DMS53 (cell line): Measurements from ENCODE around the gene SLX9.
"Not testable (repeated sequence)": the region's sequence is repeated elsewhere in the genome, so short reads cannot be mapped to it uniquely, and the experiment has no call there.

Source experiments
- DNase-seq: peaks from one replicate; lab custom pipeline; 2025; lab: John Stamatoyannopoulos, UW

Gene SLX9

DNA sequence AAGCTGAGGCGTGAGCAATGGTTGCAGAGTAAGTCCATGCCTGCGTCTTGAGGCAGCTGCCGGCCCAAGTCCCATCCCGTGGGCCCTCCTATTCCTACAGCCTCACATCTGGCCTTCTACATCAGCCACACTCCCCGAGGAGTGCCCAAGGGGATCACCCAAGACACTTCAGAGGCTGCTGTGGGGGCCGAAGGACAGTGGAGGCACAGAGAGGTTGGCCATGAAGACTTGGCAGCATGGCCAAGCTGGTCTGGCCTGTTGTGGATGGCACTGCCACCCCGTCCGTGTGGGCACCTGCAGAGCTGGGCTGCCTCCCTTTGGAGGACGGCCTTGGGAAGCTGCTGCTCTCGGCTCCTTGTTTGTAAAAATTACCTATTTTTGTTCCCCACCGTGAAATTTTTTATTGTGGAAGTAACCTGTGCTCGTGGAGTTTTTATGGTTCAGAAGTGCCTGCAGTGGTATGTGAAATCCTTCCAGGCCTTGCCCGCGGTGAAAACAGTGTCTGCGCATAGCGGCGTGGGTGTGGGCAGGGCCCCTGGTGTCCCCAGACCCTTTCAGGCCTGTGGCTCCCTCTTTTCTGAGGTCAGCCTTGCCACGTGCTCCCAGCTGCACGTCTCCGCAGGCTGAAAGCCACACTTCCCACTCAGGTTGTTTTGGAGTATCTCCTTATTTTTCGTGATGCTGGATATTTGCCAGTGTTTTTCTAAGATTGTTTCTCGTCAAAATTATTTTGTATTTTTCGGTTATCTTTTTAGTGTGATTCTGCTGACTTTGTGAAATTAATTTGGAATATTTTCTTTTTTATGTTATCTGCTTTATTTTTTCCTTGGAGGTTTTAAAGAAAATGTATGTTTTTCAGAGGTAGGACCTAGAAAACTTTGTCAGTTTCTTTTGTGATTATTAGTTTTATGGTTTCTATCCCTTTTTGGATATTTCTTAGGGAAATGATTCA lies 20.6 kb downstream of the SLX9 start:
- DNase-seq, result no peak

DNA sequence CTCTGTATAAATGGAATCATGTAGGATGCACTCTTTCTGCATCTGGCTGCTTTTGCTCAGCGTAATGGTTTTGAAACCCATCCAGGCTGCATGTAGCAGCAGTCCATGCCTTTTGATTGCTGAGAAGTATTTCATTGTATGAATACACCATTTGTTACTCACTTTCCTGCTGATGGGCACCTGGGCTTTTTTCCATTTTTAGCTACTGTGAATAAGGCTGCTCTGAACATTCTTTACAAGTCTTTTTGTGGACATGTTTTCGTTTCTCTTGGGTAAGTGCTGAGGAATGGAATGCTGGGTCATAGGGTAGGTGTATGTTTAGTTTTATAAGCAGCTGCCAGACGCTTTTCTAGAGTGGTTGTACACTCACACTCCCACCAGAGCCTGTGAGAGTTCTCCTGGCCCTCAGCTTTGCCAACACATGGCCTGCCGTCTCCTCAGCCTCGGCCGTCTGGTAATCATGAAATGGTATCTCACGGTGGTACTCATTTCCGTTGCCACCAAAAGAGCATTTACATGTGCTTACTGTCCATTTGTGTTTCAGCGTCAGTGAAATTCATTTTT lies 22.7 kb downstream of the SLX9 start:
- no peak for DNase-seq

DNA sequence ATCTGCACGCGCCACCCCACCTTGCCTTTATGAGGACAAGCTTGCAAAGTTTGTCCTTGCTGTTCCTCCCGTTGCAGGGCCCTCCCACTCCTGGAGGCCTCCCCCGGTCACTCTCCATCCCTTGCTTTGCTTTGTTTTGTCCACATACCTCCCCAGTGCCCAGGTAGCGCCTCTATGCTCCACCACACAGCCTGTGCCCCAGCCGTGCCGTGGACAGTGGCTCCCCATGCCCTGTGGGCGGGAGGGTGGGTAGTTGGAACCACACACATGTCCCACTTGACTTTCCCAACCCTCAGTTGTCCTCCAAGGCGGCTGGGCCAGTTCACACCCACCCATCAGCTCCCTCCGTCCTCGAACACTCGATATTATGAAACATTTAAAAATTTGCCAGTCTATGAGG lies 24.6 kb downstream of the SLX9 start:
- no peak for DNase-seq

DNA sequence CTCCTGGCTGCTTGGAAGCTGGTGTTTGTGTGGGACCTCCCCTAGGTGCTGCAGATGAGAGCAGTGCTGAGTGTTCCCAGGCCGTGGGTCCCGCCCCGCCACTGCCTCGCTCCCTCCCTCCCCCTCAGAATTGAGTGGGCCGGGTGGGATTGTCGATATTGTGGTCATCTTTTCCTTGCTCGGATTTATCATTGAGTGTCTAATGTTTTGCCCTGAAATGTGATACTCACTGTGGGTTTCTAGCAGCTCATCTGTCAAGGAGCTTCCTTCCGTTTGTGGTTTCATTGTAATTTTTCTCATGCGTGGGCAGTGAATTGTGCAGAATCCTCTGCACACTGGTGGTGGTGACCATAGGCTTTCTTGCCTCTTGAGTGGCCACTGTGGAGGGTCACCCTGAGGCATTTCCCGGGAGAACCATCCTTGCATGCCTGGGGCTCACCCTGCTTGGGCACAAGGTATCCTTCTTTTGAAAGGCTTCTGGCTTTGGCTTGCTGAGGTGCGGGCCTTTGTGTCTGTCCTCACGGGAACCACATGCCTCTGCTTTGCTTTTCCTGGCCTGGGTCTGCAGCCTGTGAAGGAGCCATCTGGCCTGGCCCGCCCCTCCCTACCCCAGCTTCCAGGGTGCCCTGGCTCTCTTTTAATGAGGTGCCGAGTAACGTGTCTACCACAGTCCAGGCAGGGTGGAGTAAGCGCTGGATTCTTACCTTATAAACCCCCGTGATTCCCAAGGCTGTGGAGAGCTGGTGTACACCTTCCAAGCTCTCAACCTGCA lies 25.6 kb downstream of the SLX9 start:
- DNase-seq, result no peak

DNA sequence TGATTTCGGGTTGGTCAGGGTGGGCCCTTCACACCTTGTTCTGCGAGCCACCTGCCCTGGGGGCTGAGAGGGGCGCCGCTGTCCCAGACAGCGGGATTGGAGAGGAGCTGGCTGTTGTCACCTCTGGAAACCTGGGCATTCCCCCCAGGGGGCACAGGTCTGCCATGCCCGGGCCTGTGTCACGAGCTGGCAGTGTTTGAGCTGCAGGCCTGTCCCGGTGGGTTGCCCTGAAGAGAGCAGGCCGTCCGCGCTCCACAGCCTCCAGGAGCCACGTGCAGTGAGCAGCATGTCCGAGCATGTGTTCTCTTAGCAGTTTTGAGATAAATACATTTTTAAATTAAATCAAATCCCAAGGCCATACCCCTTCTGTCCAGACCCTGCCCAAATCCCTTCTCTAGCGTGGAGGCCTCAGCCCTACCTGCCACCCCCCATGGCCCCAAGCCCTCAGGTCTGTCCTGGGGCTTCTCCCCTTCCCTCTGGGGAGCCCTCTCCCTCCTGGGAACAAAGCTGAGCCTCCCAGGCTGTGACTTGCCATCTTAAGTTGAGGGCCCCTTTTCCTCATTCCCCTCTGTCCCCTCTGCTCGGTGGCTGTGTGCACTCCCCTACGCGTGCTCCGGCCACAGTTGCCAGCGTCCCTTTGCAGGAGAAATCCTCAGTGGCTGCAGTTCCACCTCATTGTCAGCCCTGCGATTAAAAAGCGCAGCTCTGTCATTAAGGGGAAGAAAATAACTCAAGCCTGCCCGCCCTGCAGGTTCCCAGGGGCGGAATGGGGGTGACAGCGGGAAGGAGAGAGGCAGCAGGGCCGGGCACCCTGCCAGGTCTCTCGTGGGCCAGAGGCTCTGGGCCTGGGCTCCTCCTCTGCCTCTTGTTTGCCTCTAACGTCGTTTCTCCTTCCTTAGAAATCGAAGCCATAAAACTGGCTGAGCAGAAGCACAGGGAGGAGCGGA lies 26.6 kb downstream of the SLX9 start:
- no peak for DNase-seq

DNA sequence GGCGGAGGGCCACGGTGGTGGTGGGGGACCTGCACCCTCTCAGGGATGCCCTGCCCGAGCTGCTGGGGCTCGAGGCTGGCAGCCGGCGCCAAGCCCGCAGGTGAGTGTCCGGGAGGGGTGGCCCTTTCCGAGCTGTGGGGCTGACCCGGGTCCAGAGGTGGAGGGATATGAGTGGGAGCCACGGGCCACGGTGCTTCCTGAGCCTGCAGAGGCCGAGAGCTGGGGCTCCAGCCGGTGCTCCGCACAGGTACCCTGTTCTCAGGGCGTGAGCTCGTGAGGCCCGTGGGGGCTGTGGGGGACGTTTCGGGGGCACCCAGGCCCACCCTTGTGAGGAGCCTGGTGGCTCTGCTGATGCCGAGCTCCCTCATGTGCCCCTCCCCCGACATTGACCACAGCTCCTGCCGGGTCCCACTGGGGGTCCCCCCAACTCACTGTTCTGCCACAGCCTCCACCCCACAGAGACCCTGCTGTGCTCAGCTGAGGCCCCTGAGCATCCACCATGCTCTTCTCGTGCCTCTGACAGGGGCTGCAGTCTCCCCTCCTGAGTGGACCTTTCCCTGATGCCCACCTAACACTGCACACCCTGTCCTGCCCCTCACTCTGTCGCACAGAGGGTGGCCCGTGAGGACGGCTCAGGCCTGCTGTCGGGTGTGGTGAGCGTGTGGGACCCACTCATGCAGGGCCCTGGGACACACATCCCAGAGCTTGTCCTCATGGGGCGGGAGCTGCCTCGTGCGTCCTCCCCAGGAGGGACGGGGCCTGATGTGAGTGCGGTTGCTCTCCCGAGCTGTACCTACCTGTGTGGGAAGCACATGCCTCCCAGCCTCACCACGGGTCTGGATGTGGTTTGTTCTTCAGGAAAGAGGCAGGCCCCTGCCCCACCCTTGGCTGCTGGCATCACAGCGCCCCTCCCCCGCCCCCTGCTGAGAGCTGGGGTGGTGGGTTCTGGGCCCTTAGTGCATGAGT lies 27.5 kb downstream of the SLX9 start:
- no peak for DNase-seq

DNA sequence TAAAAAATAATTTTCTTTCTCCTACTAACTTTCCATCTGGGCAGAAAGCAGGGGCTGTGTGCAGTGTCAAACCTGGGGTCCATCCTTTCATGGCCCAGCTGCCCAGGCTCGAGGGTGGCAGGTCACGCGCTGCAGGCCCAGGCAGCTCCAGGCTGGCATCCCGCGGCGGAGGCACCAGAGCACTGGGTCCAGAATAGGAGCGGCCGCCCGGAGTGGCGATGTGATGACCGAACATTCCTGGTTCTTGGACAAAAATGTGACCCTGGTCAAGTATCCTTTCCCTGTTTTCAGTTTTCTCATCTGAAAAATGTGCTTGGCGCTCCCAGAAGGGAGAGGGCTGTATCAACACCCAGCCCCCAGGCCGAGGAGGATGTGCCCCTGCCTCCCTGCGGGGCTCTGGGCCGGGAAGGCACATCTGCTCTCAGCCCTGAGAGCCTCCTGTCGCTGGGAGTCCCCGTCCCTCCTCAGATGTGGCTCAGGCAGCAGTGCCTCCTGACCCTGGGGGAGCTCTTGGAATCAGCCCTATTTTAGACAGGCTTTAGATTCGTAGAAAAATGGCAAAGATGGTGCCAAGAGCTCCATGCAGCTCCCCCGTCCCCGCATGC lies 29.3 kb downstream of the SLX9 start:
- no peak for DNase-seq

DNA sequence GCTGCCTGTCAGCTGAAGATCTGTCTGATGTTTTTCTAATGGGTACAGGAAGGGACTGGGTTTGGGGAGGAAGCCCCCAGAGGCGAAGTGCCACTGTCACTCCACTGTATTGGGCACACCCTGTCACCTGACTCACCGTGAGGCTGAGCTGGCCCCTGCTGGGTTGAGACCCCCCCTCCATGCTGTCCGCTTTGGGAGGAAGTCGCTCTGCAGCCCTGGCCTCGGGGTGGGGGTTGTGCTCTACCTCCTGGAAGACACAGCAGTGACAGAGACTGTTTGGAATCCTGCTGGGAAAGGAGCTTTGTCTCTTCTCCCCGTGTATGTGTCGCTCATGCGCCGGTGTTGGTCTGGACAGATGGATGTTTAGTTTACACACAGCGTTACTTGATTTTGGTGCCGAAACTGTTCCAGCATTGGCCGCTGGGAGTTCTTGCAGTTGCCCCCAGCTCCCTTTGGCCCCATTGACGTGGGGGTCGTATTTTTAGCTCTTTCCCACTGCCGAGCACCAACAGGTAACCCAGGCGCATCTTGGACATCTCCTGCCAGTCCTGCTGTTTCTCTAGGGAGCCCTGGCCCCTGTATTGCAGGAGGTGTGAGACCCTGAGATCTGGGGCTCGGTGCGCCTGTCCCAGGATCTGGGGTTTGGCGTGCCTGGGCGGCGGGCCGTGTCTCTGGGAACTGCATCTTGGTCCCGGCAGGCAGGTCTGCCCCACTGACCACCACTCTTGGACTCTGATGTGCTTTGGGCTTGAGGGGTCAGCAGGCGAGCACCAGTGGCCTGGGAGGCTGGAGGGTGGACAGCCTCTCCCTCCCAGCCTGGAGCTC lies 30.3 kb downstream of the SLX9 start:
- no peak for DNase-seq

DNA sequence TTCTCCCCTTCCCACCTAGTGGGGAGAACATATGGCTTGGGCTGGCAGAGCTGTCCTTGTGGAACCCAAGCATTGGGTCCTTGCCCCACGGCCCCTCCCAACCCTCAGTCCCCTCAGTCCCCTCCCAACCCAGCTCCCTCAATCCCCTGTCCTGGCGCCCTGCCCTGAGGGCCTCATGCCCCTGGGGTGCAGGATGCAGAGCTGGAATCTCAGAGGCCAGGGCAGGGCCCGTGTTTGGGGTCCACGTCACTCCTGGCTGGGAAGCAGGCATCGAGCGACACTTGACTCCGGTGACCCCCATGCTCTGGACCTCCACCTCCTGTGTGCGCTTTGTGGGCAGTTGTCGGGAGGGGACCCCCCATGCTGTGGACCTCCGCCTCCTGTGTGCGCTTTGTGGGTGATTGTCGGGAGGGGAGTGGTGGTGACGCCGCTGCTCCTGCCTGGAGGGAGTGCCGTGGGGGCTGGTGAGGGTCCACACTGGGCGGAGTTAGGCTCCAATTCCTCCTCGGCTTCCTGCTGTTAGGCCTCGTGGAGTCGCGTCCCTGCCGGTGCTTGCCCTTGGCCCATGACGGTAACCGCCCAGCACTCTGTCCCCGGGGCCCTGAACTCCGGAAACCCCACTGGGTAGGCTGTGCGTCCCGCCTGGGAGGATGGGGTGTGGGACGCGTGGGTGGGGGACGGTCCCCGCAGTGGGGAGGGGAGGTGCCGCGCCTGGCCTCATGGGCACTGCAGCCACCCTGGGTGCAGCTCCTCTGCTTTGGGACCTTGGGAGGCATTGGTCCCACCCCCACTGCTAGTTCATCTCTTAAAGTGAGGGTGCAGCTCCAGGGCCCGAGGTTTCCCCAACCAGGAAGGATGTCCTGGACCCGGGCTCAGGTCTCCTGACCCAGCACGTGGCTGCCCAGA lies 31.2 kb downstream of the SLX9 start:
- DNase-seq, result no peak

DNA sequence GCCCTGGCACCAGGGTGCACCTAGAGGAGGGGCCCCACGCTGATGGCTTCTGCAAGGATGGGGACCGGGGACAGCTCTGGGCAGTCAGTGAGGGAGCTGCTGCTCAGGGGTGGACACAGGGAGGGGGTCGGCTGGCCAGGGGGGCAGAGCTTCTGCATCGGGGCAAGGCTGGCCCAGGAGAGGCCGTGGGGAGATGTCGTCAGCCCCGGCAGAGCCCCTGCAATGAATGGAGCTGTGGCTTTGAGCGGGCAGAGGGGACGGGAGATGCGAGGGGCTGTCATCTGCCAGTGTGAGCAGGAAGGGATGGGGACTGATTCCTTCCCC lies 31.8 kb downstream of the SLX9 start:
- DNase-seq, result no peak

DNA sequence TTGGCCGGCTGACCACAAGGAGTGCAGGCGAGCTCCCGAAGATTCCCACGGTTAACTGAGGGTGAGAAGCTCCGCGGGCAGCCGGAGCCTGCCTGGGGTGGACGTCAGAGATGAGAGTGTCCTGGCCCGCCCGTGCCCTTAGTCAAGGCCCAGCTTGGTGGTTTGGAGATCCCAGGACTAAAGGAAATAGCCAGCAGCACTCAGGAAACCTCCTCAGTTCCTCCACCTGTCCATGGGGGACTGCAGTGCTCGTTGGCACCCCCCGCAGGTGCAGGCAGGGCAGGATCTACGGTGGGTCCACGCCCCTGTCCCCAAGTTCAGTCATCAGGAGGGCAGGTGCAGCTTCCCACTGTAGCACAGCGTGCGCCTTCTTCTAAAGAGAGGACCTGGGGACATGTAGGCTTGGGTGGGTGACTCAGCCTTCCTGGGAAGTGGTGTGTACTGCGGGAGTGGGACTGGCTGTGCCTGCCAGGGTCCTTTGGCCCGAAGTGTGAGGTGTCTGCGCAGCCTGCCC lies 32.5 kb downstream of the SLX9 start:
- DNase-seq, result no peak

DNA sequence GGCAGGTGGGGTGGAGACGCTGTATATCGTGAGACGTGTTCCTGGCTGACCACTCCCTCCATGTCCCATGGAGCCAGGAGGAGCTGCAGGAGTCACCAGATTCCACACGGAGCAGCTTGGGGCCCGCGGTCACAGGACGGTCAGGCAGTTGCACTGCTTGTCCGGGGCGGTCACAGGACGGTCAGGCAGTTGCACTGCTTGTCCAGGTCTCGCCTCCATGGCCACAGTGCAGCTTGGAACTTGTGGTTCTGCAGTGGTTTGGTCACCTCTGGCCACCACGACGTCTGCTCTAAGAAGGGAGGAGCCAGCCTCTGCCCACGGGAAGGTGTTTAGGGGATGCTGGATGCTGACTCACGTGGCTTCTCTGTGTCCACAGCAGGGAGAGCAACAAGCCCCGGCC lies 33.0 kb downstream of the SLX9 start:
- DNase-seq, result no peak

DNA sequence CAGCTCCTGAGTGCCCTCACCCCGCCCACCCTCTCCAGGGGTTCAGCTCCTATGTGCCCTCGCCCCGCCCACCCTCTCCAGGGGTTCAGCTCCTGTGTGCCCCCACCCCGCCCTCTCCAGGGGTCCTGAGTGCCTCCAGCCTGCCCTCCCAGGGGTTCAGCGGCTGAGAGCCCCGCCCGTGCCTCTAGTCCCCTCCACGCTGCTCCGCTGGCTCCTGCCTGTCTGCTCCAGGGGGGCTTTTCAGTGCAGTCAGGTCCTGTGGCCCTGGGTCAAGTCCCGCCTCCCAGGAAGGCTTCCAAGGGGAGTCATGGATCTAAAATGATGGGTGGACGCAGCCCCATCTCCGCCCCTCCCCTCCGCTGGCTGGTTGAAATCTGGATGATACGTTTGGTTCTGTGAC lies 33.8 kb downstream of the SLX9 start:
- DNase-seq, result no peak

DNA sequence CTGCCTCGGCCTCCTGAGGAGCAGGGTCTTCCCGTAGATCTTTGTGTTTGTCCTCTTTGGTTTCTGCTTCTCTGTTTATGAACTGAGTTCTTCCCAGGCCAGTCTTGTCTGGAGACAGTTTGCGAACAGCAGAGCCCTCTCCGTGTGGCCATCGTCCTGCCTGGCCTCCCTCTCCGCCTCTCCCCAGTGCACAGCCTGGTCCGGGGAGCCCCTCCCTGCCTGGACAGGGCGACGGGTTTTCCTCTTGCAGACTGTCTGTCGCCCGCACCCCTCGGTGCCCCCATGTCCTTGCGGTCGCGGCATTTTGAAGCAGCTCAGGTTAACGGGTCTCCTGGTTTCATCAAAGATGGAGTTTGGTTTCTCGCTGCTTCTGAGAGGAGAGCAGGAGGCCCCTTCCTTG lies 34.8 kb downstream of the SLX9 start:
- DNase-seq, result no peak

DNA sequence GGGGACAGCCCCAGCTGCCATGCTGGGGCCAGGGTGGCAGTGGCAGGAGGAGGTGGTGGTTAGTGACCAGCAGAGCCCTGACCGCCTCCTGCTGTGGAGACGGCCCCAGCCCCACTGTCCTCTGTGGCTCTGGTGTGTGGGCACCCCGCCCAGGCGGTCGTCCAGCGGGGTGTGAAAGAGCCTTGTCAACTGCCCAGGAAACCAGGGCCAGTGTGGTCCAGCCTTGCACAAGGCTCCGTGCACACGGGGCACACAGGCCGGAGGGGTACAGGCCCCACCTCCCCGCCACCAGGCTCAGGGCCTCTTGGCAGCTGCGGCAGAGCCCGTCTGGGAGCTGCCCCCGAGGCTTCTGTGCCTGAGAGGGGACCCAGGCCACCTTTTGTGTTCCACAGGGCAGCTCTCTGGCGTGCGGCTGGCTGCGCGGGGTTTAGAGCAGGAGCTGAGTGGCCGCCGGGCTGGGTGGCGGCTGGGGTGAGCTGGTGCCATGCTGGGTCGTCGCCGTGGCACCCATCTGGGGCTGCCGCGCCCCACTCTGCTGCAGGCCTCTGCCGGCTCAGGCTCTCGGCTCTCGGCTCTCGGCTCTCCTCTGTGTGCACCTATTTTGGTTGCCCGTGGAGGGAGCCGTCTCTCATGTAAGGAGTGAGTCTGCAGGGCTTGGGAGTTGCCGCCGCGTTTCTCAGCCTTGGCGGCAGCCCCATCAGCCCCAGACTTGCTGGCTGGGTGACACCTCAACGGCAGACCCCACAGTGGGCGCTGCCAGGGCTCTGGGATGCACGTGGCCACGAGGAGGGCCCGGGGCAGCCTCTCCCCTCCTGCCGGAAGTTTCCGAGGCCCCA lies 36.1 kb downstream of the SLX9 start:
- DNase-seq, result no peak

DNA sequence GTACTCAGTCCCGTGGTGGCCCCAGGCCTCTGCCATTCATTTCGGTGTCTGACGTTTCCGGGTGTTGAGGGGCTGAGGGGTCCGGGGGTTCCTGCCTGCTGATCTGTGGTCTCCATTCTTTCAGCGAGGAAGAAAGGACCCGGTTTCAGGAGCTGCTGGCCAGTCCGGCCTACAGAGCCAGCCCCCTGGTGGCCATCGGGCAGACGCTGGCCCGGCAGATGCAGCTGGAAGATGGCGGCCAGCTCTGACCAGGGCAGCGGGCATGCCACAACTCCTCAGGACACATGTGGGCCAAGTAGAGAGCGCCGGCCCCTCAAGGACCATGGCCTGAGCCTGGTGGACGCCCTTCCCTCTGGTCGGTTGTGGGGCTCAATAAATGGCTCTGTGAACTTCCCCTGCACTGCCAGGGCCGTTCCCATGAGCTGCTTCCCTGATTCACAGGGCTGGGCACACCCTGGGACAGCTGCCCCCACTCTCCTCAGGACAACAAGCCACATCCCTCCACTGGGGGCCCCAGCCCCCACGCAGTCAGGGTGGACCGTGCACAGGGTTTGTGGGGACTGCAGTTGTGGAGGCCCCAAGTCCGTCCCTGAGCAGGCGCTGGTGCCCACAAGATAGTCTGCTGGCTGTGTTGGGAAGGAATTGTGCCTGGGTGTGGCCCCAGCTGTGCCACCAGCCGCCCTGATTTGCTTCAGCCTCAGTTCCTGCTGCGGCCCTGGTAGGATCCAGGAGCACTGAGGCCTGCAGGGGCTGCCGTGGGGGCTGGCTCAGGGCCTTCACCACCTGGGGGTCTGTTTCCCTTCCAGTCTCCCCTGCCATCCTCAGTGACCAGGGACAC lies 36.9 kb downstream of the SLX9 start:
- DNase-seq, result not testable (repeated sequence)
